DMS 273 (cell line): ENCODE data around the gene TUBB4A.

Experiments
- DNase-seq: peaks from one replicate; lab custom pipeline; 2025; ENCODE audit not compliant: unreplicated experiment; lab: John Stamatoyannopoulos, UW

TUBB4A gene

GRCh38 chr19:6498294-6499036 is 3.6 kb downstream of the TUBB4A start:
- DNase-seq, result no peak

DNA sequence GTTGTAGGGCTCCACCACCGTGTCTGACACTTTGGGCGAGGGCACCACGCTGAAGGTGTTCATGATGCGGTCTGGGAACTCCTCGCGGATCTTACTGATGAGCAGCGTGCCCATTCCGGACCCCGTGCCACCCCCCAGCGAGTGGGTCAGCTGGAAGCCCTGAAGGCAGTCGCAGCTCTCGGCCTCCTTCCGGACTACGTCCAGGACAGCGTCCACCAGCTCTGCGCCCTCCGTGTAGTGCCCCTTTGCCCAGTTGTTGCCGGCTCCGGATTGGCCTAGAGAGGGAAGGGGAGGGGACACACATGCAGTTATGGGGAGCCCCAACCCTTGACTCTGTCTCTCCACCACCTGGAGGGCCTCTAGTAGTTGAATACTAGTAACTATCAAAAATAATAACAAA is 6.2 kb downstream of the TUBB4A start:
- no peak for DNase-seq

DNA sequence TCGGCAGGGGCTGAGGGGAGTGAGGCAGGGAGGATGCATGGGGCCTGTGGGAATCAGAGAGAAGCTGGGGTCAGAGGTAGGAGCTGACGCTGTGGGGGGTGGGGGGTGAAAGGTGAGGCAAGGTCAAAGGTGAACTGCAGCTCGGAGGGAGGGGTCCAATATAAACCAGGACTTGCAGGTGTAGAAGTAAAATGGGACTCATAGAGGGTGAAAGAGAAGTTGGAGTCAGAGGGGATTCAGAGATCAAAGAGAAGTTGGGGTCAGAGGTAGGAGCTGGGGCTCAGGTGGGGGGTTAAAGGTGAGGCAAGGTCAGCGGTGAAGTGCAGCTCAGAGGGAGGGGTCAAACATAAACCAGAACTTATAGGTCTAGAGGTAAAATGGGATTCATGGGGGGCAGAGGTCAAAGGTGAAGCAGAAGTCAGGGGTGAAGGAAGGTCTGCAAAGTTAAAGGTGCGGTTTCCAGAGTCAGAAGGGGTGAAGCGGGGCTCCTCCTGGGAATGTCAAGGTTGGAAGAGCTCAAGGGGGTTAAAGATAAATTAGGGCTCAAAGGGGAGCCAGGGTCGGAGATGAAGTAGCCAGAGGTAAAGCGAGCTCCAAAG is 7.6 kb downstream of the TUBB4A start:
- no peak for DNase-seq

GRCh38 chr19:6491802-6492592 is 10.1 kb downstream of the TUBB4A start:
- DNase-seq, result no peak

DNA sequence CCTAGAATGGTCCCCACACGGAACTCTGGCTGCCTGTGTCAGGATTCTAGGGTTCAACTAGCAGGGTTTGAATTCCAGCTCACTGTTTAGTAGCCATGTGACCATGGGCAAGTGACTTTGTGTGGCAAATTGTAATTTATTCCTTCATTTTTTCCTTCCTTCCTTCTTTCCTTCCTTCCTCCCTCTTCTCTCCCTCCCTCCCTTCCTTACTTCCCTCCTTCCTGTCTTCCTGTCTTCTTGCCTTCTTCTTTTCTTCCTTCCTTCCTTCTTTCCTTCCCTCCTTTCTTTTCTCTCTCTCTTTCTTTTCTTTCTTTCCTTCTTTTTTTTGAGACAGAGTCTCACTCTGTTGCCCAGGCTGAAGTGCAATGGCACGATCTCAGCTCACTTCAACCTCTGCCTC is 12.0 kb downstream of the TUBB4A start:
- DNase-seq, result no peak

GRCh38 chr19:6489278-6490061 is 12.6 kb downstream of the TUBB4A start:
- DNase-seq, result no peak

GRCh38 chr19:6484831-6485230 is 17.3 kb downstream of the TUBB4A start:
- DNase-seq, result no peak

- DNase-seq, result no peak
Measured at GRCh38 chr19:6484230-6484629, 17.9 kb downstream of the TUBB4A start.

DNA sequence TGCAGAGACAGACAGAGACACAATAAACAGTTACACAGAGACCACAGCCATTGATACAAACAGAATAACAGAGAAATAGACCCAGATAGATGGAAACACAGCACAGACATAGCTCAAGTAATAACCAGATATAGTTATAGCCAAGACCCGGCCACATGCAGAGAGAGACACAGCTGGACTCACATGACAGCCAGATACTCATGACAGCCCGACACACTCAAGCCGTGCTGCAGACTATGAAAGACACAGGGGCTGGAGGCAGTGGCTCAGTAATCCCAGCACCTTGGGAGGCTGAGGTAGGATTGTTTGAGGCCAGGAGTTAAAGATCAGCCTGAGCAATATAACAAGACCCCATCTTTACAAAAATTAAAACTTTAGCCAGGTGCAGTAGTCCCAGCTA is 18.9 kb downstream of the TUBB4A start:
- DNase-seq, result no peak

GRCh38 chr19:6482343-6482686 is 19.8 kb downstream of the TUBB4A start:
- DNase-seq, result no peak

GRCh38 chr19:6481541-6482342 is 20.4 kb downstream of the TUBB4A start, which contains the start of gene DENND1C:
TSS of gene DENND1C (minus strand) at chr19:6481787. CDS start at chr19:6481695, 92 bp downstream.
- DNase-seq, result no peak

DNA sequence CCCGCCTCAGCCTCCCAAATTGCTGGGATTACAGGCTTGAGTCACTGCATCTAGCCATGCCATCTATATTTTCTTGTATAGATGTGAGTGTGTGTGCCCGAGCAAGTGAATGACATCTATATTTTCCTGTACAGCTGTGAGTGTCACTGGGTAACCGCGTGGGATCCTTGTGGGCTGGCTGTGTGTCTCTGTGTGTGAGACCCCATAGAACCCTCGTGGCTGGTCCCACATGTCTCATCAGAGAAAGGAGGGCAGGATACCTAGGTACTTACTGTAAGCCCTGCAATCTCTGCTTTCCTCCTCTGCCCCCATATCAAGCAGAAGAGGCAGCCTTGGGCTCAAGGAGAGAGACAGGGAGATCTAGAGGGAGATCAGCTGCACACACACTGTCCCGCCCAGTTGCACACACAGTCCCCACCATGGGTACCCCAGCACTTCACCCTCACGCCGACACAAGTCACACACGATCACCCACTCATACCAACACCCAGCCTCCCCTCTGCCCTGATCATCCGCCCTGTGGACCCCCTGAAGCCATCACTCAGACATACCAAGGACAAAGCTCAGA is 21.2 kb downstream of the TUBB4A start:
- no peak for DNase-seq

GRCh38 chr19:6479836-6480398 is 22.2 kb downstream of the TUBB4A start:
- no peak for DNase-seq

DNA sequence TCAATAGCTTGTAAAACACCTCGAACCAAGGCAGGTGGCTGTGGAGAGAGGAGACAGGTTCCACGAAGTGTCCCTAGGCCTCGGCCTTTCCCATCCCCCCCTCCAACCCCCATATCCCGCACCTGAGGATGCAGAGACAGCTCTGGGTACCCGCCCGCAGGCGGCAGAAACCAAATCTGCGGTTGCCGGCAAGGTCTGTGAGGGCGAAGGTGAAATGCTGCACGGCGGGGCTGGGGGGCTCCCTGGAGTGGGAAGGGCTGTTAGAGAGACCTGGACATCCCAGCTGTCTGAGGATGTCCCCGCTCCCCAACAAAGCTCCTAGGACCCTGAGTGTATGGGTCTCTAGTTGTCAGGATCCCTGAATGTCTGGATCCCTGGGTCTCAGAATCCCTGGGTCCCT is 23.3 kb downstream of the TUBB4A start:
- no peak for DNase-seq

DNA sequence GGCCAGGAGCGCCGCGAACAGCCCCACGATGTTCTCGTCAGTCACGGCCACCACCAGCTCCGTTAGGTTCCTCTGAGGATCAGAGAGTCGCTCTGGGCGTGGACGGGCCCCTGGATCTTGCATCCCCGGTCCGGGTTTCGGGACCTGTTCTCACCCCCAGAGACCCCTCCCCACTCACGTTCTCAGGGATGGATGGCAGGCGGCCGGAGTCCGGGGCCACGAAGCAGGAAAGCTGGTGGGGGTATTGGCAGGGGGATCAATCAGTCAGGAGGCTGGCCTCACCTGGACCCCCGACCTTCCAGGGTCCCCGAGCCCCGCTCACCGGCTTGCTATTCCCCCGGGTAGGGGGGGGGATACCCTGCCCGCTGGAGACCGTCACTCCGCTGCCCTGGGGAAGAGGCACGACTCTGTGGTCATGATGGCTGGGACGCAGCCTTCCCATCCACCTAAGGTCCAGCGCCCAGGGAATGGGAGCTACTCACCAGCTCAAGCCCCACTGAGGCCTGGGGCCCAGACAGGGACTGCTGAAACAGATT is 25.1 kb downstream of the TUBB4A start:
- no peak for DNase-seq

- DNase-seq, result peak; percentile 74
Measured at GRCh38 chr19:6476155-6476895, 25.8 kb downstream of the TUBB4A start.

- DNase-seq, result no peak
Measured at GRCh38 chr19:6475321-6476108, 26.6 kb downstream of the TUBB4A start.

- DNase-seq, result no peak
Measured at GRCh38 chr19:6473647-6474046, 28.5 kb downstream of the TUBB4A start.
